Chondrocyte (in vitro differentiated cells): Measurements from ENCODE around the gene MISP. TPM values are rescaled to one million over a fixed set of nuclear protein-coding genes. Genes with fewer than 3 reads are reported as not detected.
A peak's percentile ranks its signal among the peaks of the same experiment; 100 is the strongest.

Experiments used
- DNase-seq: peaks from one replicate; pipeline ENCODE4 v3.0.0; 2021; ENCODE audit warnings: mixed read lengths, low spot score
- H3K27ac Mint-ChIP-seq: one replicate; pipeline ENCODE4 v1.8.0; 2021; ENCODE audit warnings: mild to moderate bottlenecking, moderate library complexity, mixed read lengths; ENCODE audit not compliant: unreplicated experiment
- H3K27me3 Mint-ChIP-seq: 2 replicates; pipeline ENCODE4 v1.8.0; 2021; ENCODE audit warnings: low read depth, mixed read lengths
- H3K36me3 Mint-ChIP-seq: 2 replicates; pipeline ENCODE4 v1.8.0; 2021; ENCODE audit warnings: low read depth, mixed read lengths
- H3K4me1 Mint-ChIP-seq: 2 replicates; pipeline ENCODE4 v1.8.0; 2021; ENCODE audit warnings: low read depth, mild to moderate bottlenecking, mixed read lengths
- H3K4me3 Mint-ChIP-seq: one replicate; pipeline ENCODE4 v1.8.0; 2021; ENCODE audit warnings: mild to moderate bottlenecking, moderate library complexity, mixed read lengths; ENCODE audit not compliant: unreplicated experiment
- H3K9me3 Mint-ChIP-seq: 2 replicates; pipeline ENCODE4 v1.8.0; 2021; ENCODE audit warnings: low read depth, mixed read lengths
- total RNA-seq: library from RNA; stranded (reverse); gene quantifications from 3 replicates; pipeline ENCODE4 v1.2.1, GENCODE V29; 2021
- TF ChIP-seq, protein P1 (sequence below): fragments of 200-600 bp; sonication (generic); IDR thresholded peaks from 2 replicates; pipeline ENCODE4 v1.5.0; 2021; ENCODE audit warnings: antibody characterized with exemption, mild to moderate bottlenecking, moderate library complexity

MISP gene
- total RNA-seq, 1 donor from 2014 or later: 1.5 TPM

DNA sequence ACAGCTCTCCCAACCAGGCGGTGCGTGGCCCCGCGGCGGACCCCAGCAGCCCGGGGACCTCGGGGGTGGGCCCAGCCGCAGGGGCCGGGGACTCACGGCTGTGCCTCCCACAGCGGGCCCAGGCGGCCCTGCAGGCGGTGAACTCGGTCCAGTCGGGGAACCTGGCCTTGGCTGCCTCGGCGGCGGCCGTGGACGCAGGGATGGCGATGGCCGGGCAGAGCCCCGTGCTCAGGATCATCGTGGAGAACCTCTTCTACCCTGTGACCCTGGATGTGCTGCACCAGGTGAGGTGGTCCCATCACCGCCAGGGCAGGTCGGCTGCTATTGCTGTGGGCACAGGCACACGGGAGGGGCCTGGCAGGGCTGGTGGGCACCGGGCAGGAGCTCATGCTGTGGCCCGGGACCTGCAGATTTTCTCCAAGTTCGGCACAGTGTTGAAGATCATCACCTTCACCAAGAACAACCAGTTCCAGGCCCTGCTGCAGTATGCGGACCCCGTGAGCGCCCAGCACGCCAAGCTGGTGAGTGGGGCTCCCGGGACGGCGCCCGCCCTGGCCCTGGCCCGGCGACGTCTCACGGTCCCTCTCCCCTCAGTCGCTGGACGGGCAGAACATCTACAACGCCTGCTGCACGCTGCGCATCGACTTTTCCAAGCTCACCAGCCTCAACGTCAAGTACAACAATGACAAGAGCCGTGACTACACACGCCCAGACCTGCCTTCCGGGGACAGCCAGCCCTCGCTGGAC, 53.7 kb downstream of the MISP start:
- Mint-ChIP-seq H3K4me3 (no peak overlapping the region), H3K27me3 (no peaks in the 10 kb centered on the region), H3K27ac (no peak overlapping the region), H3K4me1 (peaks cover 36% of the 10 kb centered on the region), H3K36me3 (peaks cover 27% of the 10 kb centered on the region), H3K9me3 (no peaks in the 10 kb centered on the region)
- no peak for DNase-seq
- TF ChIP-seq, protein P1, sequence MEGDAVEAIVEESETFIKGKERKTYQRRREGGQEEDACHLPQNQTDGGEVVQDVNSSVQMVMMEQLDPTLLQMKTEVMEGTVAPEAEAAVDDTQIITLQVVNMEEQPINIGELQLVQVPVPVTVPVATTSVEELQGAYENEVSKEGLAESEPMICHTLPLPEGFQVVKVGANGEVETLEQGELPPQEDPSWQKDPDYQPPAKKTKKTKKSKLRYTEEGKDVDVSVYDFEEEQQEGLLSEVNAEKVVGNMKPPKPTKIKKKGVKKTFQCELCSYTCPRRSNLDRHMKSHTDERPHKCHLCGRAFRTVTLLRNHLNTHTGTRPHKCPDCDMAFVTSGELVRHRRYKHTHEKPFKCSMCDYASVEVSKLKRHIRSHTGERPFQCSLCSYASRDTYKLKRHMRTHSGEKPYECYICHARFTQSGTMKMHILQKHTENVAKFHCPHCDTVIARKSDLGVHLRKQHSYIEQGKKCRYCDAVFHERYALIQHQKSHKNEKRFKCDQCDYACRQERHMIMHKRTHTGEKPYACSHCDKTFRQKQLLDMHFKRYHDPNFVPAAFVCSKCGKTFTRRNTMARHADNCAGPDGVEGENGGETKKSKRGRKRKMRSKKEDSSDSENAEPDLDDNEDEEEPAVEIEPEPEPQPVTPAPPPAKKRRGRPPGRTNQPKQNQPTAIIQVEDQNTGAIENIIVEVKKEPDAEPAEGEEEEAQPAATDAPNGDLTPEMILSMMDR: no peak

DNA sequence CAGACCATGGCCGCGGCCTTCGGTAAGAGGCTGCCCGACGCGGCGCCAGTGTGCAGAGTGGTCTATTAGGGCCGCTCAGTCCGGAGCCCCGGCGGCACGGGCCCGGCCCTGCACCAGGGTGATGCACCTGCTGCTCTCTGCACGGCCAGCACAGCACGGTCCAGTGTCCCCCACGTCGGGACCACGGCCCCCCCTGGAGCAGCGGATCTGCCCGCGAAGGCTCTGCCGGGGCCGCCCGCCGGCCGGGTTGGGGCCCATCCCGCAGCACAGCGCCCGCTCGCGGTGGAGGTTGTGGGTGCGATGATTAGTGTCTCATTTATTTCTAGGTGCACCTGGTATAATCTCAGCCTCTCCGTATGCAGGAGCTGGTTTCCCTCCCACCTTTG, 54.2 kb downstream of the MISP start:
- Mint-ChIP-seq H3K9me3 (no peaks in the 10 kb centered on the region), H3K4me3 (no peak overlapping the region), H3K27ac (no peak overlapping the region), H3K4me1 (peaks cover 31% of the 10 kb centered on the region), H3K27me3 (no peaks in the 10 kb centered on the region), H3K36me3 (peaks cover 29% of the 10 kb centered on the region)
- TF ChIP-seq, protein P1: no peak
- no peak for DNase-seq

DNA sequence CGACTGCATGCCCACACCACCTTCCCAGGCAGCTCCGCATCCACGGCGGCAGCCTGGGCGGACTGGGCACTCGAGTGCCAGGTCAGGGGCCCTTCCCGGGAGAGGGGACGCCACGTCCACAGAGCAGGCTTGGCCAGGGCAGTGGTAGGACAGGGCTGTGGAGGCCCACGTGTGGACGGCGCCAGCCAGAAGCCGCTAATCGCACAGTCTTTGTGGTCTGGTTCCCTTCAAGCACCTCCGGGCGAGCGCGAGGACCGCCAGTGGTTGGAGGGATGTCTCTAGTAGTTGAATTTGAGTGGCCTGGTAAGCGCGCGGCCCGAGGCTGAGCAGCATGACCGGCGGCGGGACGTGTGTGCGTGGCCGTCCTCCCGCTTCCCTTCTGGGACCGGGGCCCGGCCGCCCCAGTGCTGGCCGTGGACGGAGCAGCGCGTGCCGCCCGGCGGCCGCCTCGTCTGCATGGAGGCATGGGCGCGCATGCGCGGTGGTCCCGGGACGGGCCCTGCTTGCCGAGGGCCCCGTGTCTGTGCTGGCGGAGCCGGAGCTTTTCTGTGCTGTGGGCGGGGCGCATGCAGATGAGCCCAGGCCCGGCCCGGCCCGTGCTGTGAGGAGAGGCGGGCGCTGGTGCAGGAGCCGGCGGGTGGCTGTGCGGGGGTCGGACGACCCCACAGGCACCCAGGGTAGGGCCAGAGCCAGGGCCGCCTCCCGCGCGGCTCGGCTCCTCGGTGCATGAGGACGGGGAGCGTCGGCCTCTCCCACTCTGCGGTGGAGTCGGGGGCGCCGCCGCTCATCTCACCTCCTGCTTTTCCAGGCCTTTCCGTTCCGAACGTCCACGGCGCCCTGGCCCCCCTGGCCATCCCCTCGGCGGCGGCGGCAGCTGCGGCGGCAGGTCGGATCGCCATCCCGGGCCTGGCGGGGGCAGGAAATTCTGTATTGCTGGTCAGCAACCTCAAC, 55.0 kb downstream of the MISP start:
- Mint-ChIP-seq H3K27me3 (no peaks in the 10 kb centered on the region), H3K4me3 (no peak overlapping the region), H3K27ac (no peak overlapping the region), H3K4me1 (peaks cover 25% of the 10 kb centered on the region), H3K9me3 (no peaks in the 10 kb centered on the region), H3K36me3 (peaks cover 27% of the 10 kb centered on the region)
- DNase-seq: no peak
- TF ChIP-seq, protein P1: no peak

DNA sequence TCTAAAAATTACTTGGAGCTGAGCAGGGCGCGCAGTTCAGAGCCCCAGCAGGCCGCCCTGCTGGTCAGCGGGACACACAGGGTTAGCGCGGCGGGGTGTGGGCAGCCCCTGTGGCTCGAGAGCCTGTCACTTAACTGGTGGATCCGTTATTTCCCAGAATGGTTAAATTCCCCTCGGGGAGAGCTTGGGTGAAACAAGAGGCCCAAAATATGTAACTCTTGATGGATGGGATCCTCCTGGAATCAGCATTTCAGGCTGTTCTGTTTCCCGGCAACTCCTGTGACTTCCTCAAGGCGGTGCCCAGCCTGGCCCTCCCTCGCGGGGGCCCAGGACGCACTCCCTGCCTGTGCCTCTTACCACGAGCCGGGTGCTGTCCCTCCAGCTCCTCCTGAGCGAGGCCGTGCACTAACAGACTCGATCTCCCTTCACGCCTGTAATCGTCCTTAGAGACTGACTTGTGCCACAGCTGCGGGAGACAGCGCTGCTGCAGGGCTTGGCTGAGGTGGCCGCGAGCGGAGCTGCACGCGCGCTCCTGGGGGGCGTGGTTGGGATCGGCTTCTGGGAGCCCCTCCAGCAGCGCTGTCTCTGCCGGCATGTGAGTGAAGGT, 56.0 kb downstream of the MISP start:
- Mint-ChIP-seq H3K27me3 (no peaks in the 10 kb centered on the region), H3K4me3 (no peak overlapping the region), H3K9me3 (no peaks in the 10 kb centered on the region), H3K4me1 (peaks cover 14% of the 10 kb centered on the region), H3K36me3 (peaks cover 25% of the 10 kb centered on the region), H3K27ac (peak overlapping the region; percentile 27)
- no peak for DNase-seq
- TF ChIP-seq, protein P1: no peak
